ENCODE data around the gene LMCD1. TPM values are rescaled to one million over a fixed set of nuclear protein-coding genes. Genes with fewer than 3 reads are reported as not detected.

LMCD1 gene
- total RNA-seq, 1 donor: 95.0 TPM

GRCh38 chr3:8546609-8547008, 45.0 kb downstream of the LMCD1 start:
- no peak overlapping the region for H3K4me3 ChIP-seq (ENCODE audit: low read depth, low read length)
- DNase-seq (ENCODE audit: low read depth): no peak
- no peak for TF ChIP-seq CTCF (IDR thresholded peaks at IDR 0.05; ENCODE audit: insufficient read depth, low read depth, low read length)

GRCh38 chr3:8548502-8549275, 47.1 kb downstream of the LMCD1 start:
- no peak for DNase-seq (ENCODE audit: low read depth)
- no peak for TF ChIP-seq CTCF (IDR thresholded peaks at IDR 0.05; ENCODE audit: insufficient read depth, low read depth, low read length)
- no peak overlapping the region for H3K4me3 ChIP-seq (ENCODE audit: low read depth, low read length)

- DNase-seq (ENCODE audit: low read depth): no peak
- H3K4me3 ChIP-seq (ENCODE audit: low read depth, low read length): no peak overlapping the region
- TF ChIP-seq CTCF (IDR thresholded peaks at IDR 0.05; ENCODE audit: insufficient read depth, low read depth, low read length): no peak
These were observed 47.7 kb downstream of the LMCD1 start for GRCh38 chr3:8549354-8549753.

GRCh38 chr3:8550611-8551010, 49.0 kb downstream of the LMCD1 start:
- no peak overlapping the region for H3K4me3 ChIP-seq (ENCODE audit: low read depth, low read length)
- no peak for TF ChIP-seq CTCF (IDR thresholded peaks at IDR 0.05; ENCODE audit: insufficient read depth, low read depth, low read length)
- DNase-seq (ENCODE audit: low read depth): peak; percentile 61

- H3K4me3 ChIP-seq (ENCODE audit: low read depth, low read length): no peak overlapping the region
- no peak for DNase-seq (ENCODE audit: low read depth)
- TF ChIP-seq CTCF (IDR thresholded peaks at IDR 0.05; ENCODE audit: insufficient read depth, low read depth, low read length): no peak
These were observed 50.7 kb downstream of the LMCD1 start for GRCh38 chr3:8552223-8552762.

GRCh38 chr3:8553405-8553804, 51.8 kb downstream of the LMCD1 start:
- H3K4me3 ChIP-seq (ENCODE audit: low read depth, low read length): no peak overlapping the region
- DNase-seq (ENCODE audit: low read depth): no peak
- TF ChIP-seq CTCF (IDR thresholded peaks at IDR 0.05; ENCODE audit: insufficient read depth, low read depth, low read length): no peak

Measured in fibroblast of villous mesenchyme (primary cell).